Activated T-helper 1 cell treated with Interleukin-2 at 50 U/mL for 16 hours (primary cell): ENCODE measurements around the gene PLA2G4E.

Experiments used
- DNase-seq: peaks from one replicate; pipeline ENCODE4 v3.0.0-alpha.2; 2020; ENCODE audit warnings: low read depth

The PLA2G4E gene

DNA sequence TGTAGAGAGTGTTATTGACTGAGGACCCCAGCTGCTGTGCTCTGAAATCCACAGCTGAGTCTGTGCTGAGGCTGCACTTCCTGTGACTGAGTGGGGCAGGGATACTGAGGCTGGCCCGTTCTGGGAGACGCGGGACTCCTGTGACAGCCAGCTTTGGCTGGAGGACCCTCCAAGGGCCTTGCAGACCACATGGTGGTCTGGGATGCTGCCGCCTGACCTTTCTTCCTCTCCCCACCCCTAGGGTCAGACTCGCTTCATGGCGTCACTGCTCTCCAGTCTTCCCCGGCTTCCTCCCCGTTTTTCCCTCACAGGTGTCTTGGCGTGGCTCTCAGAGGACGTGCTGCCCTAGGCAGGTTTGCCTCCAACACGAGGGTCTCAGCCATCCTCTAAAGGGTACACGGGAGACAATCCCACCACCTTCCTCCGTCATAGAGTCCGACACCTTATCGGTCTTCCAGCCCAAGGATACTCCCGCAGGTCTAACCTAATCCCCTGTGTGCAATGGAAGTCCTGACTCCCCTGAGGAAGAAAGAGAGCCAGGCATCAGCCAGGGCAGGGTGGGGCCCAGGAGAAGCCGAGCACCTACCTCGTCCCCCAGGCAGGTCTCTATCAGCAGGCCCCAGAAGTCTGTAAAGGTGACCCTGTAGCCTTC, 28.6 kb downstream of the PLA2G4E start:
- DNase-seq, result no peak

DNA sequence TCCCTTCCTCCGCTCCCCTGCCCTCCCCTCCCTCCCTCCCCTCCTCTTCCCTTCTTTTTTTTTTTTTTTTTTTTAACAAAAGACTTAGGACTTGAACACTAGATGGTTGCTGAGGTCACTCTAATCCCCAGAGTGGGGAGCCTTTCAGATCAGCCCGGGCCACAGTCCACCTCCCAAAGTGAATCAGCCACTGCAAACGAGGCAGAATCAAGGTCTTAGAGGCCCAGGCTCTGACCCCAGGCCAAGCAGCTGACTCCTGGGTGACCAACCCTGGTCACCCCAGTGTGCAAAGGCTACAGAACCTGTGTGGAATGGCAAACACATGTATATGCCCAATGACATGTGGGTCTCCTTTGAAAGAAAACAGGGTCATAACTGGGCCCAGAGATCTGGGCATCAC, 30.2 kb downstream of the PLA2G4E start:
- no peak for DNase-seq

DNA sequence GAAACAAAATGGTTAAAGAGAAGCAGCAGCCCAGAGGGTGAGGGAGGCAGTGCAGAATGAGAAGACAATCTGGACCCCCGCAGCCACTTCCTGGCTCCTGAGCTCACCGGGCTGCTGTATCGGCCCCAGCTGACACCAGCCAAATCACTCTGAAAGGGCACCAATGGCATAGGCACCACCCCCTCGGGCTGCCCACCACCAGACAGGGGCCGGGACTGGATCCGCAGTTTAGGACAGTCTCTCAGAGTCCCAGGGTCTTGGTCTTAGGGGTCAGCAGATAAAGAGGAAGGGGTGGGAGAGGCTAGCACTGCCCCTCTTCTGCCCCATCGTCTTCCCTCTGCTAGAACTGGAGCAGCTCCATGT, 30.6 kb downstream of the PLA2G4E start:
- DNase-seq, result no peak

DNA sequence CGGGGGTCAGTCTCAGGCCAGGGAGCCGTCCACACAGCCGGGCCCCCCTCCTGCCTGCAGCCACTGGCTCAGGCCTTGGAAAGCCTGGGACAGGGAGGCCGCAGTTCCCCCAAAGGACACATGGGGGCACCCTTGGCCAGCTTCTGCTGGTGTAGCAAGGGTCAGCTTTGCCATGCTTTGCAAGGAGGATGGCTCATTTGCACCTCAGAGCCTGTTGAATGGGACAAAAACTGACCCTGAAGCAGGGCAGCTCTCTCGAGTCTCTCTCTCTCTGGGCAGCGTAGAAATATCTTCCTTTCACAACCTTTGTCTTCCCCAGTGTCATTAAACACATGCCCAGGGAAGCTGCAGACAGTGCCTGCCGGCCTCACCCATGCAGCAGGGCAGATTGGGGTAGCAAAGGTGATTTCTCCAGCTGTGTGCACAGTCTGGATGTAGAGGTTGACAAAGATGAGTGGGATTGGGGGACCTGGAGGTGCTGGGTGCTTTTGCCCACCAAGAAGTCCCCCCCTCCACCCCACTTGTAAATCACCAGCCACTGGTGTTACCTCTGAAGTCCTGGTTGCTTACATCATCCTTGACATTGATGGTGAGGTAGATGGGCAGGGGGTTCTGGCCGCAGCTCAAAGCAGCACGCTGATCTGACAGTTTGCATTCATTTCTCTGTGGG, 31.1 kb downstream of the PLA2G4E start:
- peak; percentile 66 for DNase-seq

DNA sequence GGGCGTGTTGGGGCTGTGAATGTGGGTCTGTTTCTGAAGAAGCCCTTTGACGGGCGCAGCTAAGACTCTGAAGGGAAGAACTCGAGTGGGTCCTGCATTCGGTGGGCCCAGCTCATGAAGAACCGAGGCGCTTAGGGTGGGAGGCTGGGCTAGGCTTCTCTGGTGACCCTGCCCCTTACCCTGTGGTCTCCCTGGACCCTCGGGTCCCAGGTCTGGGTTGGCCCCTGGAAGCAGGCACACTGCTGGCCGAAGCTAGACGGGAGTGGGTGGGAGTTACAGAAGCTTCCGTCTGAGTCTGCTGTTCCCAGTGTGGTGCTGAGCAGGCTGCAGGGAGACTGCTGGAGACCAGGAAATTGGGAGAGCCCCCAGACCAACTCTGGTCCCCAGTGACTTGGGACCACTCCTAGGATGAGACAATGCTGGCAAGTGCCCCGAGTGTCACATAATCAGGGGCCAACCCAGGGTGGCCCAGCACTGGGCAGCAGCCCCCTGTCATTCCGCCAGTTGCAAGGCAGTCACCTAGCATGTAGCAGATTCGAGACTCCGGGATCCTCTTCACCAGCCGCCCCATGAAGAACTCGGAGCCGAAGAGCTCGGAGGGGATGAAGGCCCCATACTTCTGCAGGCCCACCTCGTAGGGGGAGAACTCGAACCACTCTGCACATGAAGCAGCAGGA, 31.8 kb downstream of the PLA2G4E start:
- no peak for DNase-seq

DNA sequence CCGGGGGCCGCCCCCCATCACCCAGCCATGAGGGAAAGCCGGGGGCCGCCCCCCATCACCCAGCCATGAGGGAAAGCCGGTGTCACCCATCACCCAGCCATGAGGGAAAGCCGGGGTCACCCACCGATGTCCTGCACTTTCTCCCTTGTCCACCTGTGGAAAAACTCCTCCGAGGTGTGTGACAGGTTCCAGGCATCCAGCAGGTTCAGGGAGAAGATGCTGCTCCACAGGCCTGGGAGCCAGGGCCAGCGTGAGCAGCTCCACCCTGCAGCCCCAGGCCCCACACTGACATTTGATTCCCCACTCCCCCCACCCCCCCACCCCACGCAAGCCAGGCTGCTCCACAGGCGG, 32.9 kb downstream of the PLA2G4E start:
- DNase-seq, result no peak

DNA sequence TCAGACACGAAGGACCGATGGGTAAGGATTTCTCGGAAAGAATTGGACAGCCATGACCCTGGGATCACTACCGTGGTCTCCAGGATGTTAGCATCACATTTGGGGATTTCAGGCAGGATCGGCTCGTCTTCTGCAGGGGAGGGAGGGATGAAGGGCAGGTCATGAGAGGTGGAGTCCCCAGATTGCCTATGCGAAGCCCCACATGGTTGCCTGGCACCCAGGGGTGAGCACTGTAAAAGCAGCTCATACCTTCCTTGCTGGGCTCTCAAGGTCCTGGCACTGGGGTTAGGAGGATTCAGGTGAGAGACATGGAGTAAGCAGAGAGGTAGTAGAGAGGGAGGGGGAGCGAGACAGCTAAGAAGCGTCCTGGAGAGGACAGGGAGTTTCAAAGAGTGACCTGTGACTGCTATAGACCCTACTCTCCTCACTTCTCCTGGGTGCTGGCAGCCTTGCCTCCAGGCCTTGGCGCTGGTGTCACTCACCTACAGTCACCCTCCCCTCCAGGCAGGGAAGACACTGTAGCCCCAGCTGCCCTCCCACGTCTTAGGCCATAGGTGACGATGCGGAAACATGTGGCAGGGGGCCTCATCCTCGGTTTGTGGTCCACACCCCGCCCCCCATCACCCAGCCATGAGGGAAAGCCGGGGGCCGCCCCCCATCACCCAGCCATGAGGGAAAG, 33.5 kb downstream of the PLA2G4E start:
- no peak for DNase-seq

DNA sequence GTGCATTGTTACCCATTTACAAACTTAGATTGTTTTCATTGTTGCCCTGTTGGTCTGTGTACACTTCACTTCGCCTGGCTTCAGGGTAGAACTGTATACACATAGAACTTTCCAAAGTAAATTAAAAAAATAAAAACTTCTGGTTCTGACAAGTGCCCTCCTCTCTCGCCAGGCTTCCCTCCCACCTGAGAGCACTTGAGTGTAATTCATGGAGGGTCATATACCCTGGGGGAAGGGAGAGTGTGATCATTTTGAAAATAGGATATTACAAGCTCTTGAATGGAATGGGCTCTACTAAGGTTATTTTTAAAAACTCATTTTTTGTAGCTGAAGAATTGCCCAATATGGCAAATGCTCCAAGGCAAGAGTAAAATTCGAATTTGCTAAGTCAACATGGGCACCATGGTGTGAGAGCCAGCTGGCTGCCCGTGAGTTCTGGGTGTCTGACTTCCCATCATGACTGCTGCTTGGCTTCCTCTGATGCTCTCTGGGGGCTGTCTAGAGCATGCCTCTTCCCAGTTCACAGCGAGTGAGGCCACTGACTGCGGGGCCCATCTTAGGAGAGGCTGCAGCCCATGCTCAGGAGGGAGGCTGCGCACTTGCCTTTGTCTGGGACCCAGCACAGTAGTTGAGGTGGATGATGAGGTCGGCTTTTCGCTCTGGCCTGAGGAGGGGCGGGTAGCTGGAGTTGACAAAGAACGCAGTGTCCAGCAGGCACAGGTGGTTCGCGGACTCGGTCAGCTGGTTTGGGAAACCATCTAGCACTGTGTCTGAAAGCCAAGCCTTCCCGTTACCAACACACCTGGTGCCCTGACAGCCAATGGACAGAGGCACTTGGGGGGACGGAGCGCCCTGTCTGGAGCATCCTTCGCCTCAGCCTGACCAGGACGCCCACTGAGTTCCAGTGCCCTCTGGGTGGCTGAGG, 35.3 kb downstream of the PLA2G4E start:
- no peak for DNase-seq

DNA sequence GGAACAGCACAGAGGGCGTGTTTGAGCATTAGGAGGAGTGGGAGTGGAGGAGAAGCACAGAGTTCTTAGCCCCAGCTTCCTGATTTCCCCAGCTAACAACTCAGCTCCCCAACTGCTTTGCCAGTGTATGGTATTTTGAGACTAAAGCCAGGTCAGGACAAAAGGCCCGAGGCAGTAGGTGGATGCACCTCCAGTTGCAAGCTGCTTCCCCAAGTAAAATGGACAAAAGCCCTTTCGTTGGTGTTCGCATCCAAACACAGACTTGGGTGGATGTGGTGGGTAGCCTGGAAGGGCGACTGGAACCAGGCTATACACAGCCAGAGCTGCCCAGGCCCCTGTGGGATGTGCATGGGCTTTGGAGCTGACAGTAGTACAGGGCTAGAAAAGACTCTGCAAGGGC, 36.2 kb downstream of the PLA2G4E start:
- no peak for DNase-seq

DNA sequence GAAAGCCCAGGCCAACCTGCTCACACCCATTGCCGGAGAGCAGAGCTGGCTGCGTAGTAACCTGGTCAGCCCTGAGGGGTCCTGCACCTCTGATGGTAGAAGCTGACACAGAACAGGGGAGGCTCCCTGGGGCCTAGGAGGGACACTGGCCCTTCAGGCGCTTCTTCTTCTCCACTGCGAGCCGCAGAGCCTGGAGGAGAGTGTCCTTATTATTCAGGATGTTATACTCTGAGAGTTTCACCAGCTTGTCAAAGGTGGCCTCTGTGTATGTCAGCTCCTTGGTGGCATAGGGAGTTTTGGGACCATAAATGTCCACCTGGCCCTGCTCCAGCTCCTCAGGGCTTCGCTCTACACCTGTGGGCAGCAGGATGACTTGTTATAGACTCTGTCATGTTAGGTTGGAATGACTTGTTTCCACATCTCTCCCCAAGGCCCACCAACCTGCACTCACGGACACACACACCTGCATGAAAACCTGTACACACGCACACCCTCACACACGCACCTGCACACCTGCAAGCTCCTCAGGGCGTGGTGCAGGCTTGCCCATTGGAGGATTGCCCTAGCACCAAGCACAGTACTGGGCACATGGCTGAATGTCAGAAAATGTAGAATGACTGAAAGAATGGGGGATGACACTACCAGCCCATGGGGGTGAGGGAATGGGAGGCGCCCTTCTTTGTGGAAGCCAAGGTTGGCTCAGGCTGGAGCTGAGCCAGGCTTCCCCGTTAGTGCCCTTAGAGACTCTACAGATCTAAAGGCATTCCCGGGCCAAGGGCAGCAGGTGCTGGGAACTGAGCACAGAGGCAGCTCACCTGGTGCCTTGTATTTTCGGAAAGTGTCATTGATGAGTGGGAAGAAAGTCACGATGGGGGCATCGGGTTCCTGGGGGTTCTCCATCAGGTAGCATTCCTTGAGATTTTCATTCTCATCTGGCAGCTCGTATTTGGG, 36.9 kb downstream of the PLA2G4E start:
- no peak for DNase-seq

DNA sequence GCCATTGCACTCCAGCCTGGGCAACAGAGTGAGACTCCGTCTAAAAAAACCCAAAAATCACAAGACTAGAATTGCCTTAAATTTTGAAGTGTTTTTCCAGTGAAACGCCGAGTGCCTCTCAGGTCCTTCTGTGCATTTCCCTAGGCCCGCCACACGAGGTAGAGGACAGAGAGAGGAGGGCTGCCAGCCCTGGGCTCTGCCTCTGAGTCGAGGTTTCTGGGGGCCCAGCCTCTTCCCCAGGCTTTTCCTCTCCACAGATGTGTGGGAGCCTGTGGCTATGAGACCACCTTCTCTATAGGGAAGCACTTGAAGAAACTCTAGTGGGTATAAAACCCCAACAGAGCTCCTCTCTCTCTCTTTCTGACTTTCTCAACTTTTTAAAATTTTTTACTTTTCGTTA, 37.6 kb downstream of the PLA2G4E start:
- no peak for DNase-seq

DNA sequence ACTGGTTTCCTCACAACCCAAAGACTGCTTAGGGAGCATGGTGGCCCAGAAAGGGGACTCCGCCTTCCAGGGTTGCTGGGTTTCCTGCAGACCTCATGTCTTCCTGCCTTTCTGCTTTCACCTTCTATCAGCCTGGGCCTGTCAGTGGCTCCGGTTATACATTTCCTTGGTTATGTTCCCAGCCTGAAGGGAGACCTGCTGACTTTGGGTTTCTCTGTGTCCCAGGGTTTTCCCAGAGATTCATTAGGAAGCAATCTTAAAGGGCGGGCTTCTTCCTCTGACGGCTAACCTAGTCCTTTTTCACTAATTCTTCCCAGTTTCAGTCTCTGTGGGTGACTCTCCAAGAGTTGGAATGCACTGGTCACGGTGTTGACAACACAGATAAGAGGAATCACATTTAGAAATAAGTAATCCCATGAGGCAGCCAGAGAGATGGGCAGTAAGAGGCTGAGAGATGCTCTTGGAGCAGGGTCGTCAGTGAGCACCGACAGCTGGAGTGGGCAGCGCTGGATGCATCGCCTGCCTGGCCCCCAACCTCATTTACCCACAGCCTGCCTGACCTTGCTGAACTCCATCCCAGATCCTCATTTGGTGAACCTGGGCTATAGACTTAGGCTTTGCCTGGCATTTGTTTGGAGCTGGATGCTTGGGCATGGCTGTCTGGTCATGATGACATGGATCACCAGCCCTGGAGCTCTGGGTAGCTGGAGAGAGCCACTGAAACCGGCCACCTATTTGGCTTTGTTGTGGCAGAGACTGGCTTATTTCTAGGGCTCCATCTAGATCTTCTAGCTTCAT, 38.5 kb downstream of the PLA2G4E start:
- no peak for DNase-seq

DNA sequence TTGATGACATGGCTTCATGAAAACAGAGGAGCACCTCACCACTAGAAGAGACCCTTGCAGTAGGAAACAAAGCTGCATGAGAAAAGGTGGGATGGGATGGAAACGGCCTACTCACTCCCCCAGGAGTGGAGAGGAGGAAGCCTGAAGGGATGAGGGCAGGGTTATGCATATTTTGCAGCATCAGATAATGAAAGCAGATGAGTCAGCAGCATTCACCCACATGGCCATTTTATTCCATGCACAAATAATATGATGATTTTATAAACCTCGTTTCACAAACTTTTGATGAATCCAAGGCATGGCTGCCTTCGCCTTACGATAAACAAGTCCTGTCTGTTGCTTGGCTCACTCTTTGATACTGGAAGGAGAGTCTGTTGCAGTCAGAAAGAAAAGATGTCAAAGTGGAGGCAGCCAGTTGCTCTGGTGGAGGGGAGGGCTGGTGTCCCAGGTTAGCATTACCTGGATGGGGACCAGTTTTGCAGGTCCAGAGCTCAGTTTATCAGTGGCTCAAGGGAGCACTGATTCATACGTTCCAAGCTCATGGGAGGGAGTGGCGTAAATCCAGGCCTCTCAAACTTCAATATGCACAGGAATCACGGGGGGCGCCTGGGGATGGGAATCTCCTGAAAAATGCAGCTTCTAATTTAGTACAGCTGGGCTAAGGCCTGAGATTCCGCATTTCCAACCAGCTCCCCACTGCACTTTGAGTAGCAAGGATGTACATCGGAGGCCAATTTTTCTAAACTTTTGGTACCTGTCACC, 39.3 kb downstream of the PLA2G4E start:
- DNase-seq, result no peak

DNA sequence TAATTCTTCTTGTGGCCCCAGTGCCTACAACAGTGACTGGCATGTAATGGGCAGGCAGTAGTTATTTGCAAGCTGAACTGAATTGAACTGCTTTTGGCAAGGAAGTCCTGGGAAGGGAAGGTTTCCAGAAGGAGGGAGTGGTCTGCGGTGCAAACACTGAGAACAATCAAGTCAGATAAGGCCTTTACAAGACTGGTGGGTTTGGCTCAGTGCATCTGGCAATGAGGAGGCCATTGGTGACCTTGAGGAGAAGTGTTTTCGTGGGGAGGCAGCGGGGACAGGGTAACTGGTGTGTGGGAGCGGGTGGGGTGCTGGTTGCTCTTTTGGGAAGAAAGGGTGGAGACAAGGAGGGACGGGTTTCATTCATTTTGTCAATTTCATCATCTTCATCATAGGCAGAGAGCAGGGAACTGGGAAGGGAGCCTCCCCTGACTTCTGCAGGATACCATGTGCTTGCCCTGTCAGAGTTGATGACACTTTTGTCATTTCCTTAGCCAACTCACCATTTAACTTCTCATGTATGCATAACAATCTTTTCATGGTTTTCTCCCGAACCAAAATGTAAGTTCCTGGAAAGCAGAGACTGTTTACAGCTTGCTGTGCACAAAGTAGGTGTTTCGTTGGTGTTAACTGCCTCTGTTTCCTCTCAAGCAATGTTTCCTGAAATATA, 40.1 kb downstream of the PLA2G4E start:
- DNase-seq, result no peak

DNA sequence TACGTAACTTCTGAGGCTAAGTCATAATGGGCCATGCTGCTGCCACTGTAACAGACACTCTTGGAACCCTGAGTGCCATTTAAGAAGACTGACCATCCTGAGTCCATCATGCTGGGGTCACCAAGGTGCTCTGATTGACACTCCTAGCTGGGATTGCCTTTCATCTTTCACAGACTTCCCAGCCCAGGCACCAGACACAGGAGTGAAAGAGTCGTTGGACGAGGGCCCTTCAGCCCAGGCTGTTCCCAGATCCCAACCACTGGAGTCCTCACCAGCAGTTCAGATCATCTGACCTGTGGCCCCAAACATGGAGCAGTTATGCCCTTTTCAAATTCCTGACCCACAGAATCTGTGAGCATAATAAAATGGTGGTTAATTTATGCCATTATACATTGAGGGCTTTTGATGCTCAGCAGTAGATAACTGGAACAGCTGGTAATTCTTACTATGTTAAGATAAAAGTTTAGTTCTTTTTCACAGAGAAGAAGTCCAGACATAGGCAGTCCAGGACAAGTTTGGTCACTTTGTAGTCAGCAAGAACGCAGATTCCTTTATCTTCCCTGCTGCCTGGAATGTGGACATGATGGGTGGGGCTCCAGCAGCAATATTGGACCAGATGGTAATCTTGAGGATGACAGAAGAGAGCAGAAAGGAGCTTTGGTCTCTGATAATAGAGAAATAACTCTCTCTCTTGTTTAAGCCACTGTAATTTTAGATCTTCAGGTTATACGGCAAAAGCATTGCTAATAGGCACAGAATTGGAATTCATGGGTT, 41.2 kb downstream of the PLA2G4E start:
- DNase-seq, result no peak

DNA sequence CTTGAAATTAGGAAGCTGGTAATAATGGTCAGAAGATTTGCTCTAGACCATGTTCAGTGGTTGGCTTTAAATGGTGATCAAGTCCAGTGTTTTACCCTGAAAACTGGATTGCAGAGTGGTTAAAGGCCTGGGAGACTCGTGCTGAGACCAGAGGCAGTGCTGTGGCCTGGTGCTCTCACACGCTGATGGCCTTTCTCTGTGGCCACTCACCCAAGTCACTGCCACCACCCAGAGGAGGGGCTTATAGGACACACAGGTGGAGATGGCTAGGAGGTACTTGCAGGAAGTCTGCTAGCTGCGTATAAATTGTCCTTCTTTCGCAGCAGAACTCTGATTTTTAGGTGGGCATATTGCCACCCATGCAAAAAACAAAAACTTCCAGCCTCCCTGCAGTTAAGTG, 42.3 kb downstream of the PLA2G4E start:
- DNase-seq, result no peak

DNA sequence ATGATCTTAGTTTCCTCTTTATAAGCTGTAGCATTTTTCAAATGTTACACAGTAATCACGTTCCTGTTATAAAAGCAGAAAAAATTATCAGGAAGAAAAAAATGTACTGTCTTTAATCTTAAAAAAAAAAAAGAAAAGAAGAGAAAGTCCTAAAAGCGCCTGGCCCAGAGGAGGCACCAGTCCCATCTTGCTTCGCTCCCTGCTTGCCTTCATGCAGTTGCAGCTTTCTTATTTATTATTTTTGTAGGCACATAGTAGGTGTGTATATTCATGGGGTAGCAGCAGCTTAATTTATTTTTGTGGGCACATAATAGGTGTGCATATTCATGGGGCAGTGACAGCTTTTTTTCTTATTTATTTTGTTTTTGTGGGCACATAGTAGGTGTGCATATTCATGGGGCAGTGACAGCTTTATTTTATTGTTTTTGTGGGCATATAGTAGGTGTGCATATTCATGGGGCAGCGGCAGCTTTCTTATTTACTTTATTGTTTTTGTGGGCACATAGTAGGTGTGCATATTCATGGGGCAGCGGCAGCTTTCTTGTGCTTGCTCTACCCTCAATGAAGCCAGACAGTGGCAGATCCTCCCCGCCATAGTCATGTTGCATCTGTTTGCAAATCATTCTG, 43.0 kb downstream of the PLA2G4E start:
- DNase-seq, result no peak
